ENCODE measurements around the gene TACC2.

TACC2 gene

DNA sequence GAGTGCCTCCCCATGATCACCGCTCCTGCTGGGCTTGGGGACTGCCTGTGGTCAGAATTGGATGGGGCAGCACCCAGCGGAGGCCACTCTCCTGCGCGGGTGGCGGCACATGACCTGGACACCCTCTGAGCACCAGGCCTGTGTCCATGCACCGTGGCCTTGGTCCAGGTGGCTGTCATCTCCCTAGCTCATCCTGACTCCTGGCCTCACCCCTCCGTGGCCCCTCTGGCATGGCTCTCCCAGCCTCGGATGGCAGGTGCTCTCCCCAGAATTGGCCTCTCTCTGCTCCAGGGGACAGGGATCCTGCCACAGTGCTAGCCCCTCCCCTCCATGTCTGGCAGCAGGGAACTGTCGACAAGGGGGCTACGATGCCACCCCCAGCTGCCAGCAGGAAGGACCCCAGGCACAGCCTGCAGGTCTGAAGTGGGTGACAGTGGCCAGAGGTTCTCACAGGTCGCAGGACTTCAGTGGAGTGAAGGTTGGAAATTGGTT, 244.9 kb downstream of the TACC2 start:
- no peak for DNase-seq

DNA sequence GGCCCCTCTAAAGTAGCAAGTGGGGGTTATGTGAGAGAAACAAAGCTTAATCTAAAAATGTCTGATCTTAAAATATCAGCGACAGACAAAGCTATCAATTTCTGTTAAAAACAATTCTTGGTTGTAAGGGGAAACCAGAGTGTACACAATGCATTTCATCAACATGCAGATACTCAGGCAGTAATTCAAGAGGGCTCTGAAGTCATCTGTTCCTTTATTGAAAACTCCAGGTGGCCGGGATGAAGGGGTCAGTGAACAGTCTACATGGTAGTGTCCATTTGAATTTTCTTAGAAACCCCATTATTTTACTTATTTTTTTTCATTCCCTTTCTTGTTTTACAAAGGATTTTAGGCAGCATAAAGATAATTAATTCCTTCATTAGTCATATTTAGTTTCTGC, 245.5 kb downstream of the TACC2 start:
- DNase-seq: no peak

DNA sequence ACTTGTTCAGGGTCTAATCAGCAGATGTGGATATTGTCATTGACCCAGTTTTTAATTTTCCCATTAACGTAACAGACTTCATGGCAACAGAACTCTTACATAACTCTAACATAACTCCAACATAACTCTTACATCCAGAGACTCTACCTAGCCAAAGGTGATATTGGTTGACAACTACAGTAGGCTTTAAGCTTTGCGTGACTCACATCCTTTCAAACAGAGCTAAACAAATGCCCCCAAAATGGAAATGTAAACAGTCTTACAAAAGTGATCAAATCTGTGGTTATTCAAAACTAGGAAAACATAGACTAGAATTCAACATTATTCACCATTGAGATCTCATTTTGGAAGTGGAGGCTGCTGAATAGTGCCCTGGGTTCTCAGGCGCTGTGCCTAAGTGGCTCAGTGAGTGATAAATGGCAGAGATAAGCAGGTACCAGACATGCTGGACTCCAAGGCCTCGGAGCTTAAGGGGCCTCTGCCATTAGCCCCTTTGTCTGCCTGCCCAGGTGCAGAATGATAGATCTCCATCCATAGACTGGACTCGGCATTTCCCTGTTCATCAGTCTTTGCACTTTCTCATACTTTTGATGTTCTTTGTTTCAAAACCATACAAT, 247.8 kb downstream of the TACC2 start:
- no peak for DNase-seq

DNA sequence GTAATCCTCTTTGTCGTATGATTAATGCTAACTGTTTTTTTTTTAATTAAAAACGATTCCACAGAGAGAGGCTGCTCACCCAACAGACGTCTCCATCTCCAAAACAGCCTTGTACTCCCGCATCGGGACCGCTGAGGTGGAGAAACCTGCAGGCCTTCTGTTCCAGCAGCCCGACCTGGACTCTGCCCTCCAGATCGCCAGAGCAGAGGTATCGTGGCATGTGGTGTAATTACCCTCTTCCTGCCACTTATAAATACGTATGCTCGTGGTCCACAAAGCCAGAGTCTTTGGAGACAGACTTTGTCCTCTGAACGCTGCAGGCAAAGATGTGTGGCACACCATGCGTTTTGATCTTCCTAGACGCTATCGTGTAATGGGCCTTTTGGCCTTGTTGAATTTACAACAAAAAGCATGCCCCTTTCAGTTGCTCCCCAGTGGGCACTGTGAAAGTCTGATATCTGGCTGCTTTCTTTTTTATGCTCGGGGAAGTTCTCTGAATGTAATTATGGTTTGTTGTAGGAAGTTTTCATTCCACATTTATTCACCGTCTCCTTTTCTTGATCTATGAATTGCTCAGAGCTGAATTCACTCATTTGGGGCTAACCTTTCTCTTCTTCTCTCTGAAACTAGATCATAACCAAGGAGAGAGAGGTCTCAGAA, 248.5 kb downstream of the TACC2 start:
- DNase-seq: no peak

DNA sequence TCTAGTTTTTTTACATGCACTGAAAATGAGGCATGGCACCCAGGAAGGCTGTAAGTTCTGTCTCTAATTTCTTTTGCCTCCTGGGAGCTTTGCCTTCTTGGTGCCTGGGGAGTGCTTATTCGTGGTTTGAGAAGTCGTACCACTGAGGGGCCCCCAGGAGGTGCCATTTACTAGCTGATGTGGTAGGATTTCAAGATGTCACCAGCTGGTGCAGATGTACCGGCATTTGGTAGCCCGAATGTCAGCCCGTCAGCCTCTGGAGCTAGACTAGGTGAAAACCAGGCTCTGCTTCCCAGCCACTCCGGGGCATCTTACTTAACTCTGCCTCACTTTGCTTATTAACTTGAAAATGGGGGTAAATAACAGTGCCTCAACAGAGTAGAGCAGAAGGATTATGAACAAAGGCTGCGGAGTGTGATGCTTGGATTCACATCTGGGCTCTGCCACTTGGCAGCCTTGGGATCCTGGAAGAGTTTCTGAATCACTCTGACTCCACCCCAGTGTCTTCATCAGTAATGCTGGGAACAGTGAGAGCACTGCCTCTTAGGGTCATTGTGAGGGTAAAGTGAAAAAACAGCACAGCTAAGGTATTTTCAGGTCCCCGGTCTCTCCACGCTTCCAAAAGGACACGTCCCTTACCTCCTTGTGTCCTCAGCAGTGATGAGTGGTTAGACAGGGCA, 250.8 kb downstream of the TACC2 start:
- no peak for DNase-seq

DNA sequence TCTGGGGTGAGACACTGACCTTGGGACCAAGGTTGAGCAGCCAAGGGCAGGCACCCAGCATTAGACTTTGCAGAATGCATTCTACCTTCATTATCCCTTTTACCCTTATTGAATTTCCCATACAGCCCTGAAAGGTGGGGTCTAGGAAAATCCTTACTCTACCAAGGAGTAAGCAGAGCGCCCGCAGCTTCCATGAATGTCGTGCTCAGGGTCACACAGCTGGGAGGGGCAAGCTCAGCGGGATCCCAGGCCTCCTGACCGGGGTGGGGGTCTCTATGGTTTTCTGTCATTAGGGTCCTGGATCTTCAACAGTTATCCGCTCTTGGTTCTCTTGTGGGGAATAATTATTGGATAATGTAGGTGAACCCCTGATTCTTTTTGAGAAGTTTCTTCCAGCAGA, 251.4 kb downstream of the TACC2 start:
- DNase-seq: no peak

DNA sequence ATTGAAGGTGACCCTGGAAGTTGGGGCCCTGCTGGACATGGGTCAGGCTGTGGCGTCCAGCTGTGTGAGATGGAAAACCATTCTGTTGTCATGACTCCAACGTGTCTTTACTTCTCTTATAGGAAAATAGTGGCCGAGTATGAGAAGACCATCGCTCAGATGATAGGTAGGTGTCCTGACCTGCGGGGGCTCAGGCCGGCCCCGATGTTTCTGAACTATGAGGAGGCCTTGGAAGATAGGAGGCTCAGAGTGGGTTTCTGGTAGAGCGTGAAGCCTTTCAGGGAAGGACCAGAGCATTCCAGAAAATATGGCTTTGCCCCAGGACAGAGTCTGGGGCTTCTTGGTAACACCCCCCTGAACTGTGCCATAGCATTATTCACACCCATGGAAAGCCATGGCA, 252.9 kb downstream of the TACC2 start:
- DNase-seq: no peak

DNA sequence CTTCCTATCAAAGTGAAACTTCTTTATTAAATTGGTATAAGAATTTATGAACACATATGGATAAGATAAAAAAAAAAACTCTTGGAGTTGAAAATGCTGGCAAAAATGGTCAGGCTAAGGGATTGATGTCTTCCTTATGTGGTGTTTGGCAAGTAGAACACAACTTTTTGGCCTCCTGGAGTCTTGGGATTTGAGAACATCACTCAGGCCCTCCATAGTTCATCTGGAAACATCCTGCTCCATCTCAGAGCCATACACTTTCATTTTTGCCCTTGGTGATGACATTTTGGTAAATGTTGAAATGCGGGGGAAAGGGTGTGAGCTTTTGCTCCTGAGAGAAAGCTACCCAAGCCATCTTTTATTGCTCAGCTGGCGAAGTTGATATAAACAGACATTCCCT, 254.6 kb downstream of the TACC2 start:
- no peak for DNase-seq

DNA sequence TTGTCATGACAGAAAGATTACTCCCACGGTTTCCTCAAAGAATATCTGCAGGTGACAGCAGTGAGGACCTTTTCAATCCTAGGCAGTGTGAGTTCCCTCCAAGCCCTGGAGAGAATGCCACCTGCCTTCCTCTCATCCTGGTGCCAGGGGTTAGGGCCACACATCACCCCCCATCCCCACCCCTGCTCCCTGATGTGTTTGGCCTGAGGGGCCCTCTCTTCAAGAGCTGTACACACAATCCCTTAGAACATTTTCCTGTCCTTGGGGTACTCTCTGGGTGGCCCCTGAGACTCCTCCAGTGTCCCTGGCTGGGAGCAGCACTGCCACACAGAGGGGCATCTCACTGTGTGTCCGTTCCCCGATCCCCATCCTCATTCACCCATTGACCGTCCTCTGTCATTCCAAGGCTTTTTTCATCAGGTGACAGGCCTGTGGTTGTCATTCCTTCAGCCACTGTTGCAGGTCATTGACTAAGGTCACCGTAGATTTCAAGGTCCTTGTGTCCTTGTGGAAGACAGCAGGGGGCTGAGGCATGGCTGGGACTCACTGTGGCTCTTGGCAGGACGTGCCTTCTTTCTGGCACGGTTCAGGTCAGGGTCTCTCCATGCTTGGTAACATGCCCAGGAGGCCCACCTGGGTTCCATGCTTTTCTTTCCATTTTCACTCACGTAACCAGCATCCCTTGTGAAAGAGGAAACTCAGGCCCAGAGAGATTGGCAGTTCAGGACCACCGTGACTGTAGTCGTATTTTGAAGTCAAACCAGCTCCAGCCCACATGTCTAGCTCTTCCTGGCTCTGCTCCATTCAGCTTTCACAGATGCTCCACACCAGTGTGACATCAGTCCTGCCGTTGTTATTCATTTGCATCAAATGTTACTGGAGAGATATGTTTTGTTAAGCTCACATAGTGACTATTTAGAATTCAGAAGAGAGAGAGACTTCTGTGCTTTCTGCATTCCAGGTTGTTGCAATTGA, 255.3 kb downstream of the TACC2 start:
- DNase-seq: no peak

DNA sequence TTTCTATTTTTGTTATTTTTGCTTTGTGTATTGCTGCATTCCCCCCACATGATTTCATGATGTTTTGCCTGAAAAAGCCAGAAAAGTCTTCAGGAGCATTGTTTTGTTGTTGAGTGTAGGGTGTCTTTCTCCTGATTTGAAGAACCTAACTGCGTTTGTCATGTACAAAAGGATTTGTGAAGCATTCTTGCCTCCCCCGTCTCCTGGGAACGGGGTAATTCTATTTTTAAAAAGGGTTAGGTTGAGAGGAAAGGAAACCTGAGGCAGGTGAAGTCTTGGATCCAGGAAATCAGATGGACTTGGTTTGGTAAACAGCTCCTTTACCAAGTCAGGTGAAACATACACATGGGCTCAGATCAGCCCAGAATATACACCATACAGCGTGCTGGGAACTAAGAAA, 256.2 kb downstream of the TACC2 start:
- no peak for DNase-seq

DNA sequence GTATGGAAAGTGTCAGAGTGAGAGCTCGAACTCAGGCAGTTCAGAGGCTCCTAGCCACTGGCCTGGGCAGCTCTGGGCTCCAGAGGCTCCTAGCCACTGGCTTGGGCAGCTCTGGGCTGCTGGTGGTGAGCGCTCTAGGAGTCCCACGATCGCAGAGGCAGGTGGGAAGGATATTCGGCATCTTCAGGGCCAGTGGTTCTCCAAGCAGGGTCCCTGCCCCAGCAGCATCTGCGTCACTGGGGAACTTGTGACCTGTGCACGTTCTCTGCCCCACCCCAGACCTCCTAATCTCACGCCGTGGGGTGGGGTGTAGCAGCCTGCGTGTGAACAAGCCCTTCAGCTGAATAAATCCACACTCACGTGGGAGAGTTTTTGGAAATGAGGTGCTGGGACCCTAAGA, 256.9 kb downstream of the TACC2 start:
- no peak for DNase-seq

DNA sequence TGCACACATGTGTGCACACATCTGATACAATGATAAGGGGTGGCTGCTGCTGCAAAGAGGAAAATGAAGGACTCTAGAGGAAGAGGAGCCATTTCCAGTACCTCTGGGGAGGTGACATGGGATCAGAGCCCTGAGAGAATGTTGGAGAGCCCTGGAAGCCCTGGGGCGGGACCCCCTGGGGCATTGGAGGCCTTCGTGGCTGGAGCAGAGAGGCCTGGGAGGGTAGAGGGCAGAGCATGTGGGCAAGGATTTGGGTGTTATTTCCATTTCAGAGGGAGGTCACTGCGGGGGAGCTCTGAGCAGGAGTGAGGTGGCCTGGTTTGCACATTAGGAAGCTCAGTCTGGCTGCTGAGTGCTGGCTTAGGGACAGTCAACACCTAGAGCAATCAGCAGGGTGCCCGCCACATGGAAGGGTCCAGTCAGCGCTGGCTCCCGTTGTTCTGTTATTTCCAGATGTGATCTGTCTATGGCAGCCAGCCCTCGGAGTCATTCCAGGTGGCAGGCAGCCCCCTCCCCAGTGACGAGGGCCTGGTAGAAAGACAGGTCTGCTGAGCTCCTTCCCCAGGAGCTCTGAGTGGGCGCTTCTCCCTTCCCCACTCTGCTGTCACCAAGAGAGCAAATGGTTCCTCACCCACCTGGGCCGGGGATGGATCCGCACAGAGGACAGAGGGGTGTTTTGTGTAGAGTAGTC, 258.0 kb downstream of the TACC2 start:
- no peak for DNase-seq

DNA sequence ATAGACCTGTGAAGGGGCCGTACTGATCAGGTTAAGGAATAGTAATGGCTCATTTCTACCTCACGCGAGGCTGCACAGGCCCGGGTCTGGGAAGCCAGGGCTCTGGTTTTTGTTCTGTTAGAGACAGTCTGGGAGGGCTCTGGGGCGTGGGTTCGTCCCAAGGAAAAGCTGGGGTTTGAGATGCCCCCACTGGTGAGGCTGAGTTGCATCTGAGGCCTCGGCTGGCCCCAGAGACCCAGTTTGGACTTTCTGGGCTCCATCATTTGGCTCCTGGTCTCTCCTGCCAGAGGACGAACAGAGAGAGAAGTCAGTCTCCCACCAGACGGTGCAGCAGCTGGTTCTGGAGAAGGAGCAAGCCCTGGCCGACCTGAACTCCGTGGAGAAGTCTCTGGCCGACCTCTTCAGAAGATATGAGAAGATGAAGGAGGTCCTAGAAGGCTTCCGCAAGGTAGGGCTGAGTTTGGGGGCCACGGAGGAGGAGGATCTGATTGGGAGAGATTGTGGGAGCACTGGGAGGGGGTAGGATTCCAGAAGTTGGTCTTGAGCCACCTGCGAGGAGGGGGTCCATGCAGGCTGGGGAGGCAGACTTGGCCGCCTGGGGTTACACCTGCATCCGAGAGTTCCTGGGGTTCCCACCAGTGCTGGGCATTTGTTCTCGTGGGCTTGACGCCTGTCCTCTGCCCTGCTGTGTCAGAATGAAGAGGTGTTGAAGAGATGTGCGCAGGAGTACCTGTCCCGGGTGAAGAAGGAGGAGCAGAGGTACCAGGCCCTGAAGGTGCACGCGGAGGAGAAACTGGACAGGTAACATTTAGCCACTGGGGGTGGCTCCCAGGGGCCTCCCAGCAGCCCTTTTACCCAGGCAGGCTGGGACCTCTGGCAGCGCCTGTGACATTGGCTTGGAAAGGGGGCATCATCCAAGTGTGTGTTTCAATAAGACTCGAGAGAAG, 259.7 kb downstream of the TACC2 start:
- no peak for DNase-seq

DNA sequence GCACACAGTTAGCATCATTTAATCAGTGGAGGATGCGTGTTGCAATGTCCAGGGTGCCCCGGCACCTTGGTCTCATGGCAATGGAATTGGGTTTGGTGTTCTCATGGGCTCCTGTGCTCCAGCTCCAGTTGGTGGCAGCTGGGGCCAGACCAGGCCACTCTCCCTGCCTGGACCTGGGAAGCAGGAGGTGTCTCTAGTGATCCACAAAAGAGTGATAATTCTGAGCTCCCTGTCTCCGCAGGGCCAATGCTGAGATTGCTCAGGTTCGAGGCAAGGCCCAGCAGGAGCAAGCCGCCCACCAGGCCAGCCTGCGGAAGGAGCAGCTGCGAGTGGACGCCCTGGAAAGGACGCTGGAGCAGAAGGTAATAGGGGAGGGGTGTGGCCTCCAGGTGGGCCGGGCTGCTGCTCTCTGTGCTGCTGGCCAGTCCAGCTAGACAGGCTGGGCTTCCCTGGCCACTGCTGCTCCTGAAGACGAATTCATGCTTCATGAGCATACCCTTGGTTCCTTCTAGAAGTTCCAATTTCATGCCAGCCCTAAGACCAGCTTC, 260.4 kb downstream of the TACC2 start:
- no peak for DNase-seq

DNA sequence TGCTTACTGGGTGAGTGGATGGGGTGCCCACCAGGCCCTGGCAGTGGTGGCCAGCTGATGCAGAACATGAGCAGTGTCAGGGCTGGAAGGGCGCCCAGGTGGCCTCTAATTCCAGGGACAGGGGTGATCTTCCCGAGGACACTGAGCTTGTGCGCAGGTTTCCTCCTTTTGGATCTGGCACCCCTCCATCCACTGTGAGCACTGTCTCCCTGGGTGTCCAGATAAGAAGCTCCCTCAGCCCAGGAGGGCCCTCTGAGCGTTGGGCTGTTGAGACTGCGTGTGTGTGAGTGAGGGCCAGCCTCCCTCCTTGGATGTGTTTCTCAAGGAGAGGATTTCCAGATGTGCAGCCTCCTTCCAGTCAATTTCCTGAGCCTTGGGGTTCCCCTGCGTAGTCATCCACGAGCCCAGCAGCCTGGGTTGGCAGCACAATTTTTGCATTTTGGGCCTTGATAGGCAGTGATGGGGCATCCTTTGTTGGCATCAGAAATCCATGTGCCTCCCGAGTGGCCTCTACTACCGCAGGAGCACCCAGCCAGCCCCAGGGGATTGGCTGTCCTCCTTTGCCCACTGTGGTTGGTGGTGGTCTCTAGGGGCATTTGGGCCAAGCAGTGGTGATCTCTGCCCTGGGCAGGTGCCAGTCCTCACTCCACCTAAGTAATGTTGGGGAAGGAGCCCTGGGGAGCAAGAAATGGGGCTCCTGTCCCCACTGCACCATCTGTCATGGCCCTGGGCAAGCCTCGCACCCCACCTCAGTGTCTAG, 261.2 kb downstream of the TACC2 start:
- DNase-seq: no peak

DNA sequence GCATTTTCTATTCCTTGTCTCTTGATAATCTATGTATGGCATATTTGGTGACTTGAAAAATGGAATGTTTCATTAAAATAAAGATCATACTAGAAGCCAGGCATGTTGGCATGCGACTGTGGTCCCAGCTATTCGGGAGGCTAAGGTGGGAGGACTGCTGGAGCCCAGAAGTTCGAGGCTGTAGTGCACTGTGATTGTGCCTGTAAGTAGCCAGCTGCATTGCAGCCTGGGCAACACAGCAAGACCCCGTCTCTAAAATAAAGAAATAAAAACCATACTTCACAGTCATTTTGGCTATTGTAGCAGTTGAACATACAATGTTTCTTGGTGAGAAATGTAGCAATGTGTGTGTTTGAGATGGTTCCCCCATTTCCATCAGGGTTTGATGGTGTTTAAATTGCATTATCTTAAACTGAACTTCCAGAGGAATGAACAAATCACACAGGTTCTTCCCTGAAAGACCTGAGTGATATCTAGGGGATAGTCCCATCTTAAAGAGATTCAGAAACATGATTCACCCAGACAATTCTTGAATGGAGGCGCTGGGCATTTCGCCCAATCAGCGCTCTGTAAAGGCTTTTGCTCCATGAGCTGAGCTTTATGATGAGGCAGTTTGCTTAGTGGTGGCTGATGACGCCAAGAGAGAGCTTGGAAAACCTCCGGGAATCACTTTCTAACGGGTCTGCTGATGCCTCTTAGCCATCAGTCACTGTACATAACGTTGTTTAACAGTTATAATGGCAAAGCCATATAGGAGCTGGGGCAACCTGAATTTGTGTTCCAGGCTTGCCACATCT, 262.7 kb downstream of the TACC2 start:
- DNase-seq: no peak

DNA sequence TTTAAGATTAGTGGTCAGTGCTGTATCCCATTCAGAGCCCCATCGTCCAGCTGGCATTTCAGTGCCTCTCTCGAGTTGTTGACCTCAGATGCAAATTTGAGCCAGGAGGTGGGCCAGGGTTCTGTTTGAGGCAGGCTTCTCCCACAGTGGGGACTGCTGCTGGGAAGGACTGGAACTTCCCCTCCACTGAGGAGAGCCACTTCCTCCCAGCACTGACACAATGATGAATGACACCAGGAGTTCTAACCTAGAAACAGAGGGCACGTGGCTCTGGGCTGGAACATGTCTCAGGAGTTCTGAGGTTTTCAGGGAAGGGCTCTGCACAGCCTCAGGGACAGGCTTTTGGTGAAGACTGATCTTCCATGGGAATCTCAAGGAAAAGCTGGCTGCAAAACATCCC, 263.8 kb downstream of the TACC2 start:
- DNase-seq: no peak

DNA sequence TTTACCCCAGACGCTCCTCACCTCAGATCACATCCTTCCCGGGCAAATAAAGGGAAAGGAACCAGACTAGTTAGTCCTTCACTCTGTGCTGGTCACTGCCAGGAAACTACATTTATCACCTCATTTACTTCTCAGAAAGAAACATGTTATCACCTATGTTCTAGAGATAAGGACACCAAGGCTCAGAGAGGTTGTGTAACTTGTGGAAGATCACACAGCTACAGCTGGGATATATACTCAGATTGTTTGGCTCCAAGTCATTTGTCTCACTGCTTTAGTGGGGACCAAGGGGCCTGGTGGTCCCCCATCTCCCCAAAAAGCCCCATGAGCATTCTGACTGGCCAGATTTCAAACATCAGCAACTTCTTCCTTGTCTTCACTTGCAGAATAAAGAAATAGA, 264.6 kb downstream of the TACC2 start:
- DNase-seq: no peak

DNA sequence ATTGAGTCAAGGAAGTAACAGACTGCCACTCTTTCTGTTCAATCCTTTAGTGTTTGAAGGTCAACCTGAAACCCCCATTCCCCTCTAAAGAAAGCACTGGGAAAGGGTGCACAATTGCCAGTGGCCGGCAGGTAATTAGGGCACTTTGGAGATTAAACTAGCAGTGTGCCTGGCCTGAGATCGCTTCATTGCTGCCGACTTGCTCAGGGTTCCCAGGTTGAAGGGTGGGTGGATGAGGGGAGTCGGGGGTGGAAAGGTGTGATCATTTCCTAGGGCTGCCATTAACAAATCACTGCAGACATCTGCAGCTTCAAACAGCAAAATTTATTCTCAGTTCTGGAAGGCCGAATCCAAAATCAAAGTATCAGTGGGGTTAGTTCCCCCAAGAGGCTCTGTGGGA, 265.9 kb downstream of the TACC2 start:
- DNase-seq: no peak

All from activated gamma-delta T cell (primary cell).